HEK293T (cell line): Measurements from ENCODE around the gene PMS1.
"Not testable (repeated sequence)": the region's sequence is repeated elsewhere in the genome, so short reads cannot be mapped to it uniquely, and the experiment has no call there.

Source experiments
- CTCF ChIA-PET: fragments of 350-600 bp; formaldehyde crosslinking; extraction: SDS; loops from one replicate; lab custom pipeline; 2021; ENCODE audit warnings: antibody characterized with exemption, inconsistent platforms; lab: Yijun Ruan, JAX
- POLR2A ChIA-PET: fragments of 350-600 bp; formaldehyde crosslinking; extraction: SDS; loops from one replicate; lab custom pipeline; 2020; ENCODE audit warnings: antibody characterized with exemption, inconsistent platforms; lab: Yijun Ruan, JAX
- DNase-seq: peaks from one replicate; pipeline ENCODE4 v3.0.0; 2012; ENCODE audit warnings: mixed read lengths; ENCODE audit errors: extremely low spot score
- ARNT ChIP-seq: fragments of 450-650 bp; IDR thresholded peaks from 2 replicates; pipeline ENCODE4 v1.6.1; 2017; ENCODE audit warnings: mild to moderate bottlenecking
- BHLHE40 ChIP-seq: fragments of 450-650 bp; IDR thresholded peaks from 2 replicates; pipeline ENCODE4 v1.6.1; 2016; ENCODE audit warnings: mild to moderate bottlenecking, moderate library complexity, borderline replicate concordance
- CTBP1 ChIP-seq: fragments of 450-650 bp; IDR thresholded peaks from 2 replicates; pipeline ENCODE4 v1.6.1; 2016; ENCODE audit warnings: borderline replicate concordance
- ELF4 ChIP-seq: fragments of 450-650 bp; IDR thresholded peaks from 2 replicates; pipeline ENCODE4 v1.6.1; 2017; ENCODE audit warnings: antibody characterized with exemption
- FOXA1 ChIP-seq: fragments of 450-650 bp; IDR thresholded peaks from 2 replicates; pipeline ENCODE4 v1.6.1; 2016; ENCODE audit warnings: mild to moderate bottlenecking
- FOXK2 ChIP-seq: fragments of 450-650 bp; IDR thresholded peaks from 2 replicates; pipeline ENCODE4 v1.6.1; 2016; ENCODE audit warnings: mild to moderate bottlenecking
- FOXM1 ChIP-seq: fragments of 450-650 bp; IDR thresholded peaks from 2 replicates; pipeline ENCODE4 v1.6.1; 2017; ENCODE audit warnings: mild to moderate bottlenecking, borderline replicate concordance
- HDGF ChIP-seq: fragments of 450-650 bp; IDR thresholded peaks from 2 replicates; pipeline ENCODE4 v1.6.1; 2017; ENCODE audit warnings: antibody characterized with exemption, borderline replicate concordance
- L3MBTL2 ChIP-seq: fragments of 450-650 bp; conservative IDR thresholded peaks from 2 replicates; pipeline ENCODE4 v1.6.1; 2016; ENCODE audit warnings: mild to moderate bottlenecking
- LEF1 ChIP-seq: fragments of 450-650 bp; IDR thresholded peaks from 2 replicates; pipeline ENCODE4 v1.6.1; 2017; ENCODE audit warnings: mild to moderate bottlenecking, borderline replicate concordance
- NFRKB ChIP-seq: fragments of 450-650 bp; IDR thresholded peaks from 2 replicates; pipeline ENCODE4 v1.6.1; 2016; ENCODE audit warnings: mild to moderate bottlenecking, moderate library complexity
- PKNOX1 ChIP-seq: fragments of 450-650 bp; IDR thresholded peaks from 2 replicates; pipeline ENCODE4 v1.6.1; 2016
- SP1 ChIP-seq: fragments of 450-650 bp; IDR thresholded peaks from 2 replicates; pipeline ENCODE4 v1.6.1; 2017
- SUZ12 ChIP-seq: fragments of 450-650 bp; IDR thresholded peaks from 2 replicates; pipeline ENCODE4 v1.6.1; 2016; ENCODE audit warnings: mild to moderate bottlenecking
- TARDBP ChIP-seq: fragments of 450-650 bp; IDR thresholded peaks from 2 replicates; pipeline ENCODE4 v1.6.1; 2016
- ZNF384 ChIP-seq: fragments of 450-650 bp; IDR thresholded peaks from 2 replicates; pipeline ENCODE4 v1.6.1; 2016

Gene PMS1

GRCh38 chr2:189783927-189784867 is at the start of gene PMS1, which contains the start of gene ORMDL1:
Gene PMS1, plus strand, starts transcription at chr2:189784450. Its CDS starts 7,360 bp downstream, at chr2:189791810.
Gene ORMDL1, minus strand, starts transcription at chr2:189784339. Its CDS starts 1,744 bp downstream, at chr2:189782595.
- ChIA-PET CTCF (interaction anchor here (1.0 kb wide), 1 partner anchor 21 kb away, joined by 3 read pairs; the partner anchor contains the start of gene OSGEPL1), POLR2A (interaction anchor here (0.6 to 1.9 kb wide), 9 partner anchors 10 to 149 kb away, joined by 3 to 11 read pairs (median 4); partner anchors contain the start of gene OSGEPL1)
- DNase-seq: peak; percentile 94
- no peak for TF ChIP-seq FOXA1
- peak; percentile 99 for TF ChIP-seq PKNOX1
- no peak for TF ChIP-seq TARDBP
- TF ChIP-seq LEF1: no peak; the same call in 1 of the 2 replicates
- TF ChIP-seq NFRKB: no peak
- no peak for TF ChIP-seq ARNT
- TF ChIP-seq CTBP1: peak; percentile 57; the same call in 1 of the 2 replicates
- TF ChIP-seq SP1: no peak
- TF ChIP-seq L3MBTL2: peak; percentile 96
- no peak for TF ChIP-seq FOXM1
- peak; percentile 73 for TF ChIP-seq ELF4
- TF ChIP-seq FOXK2: no peak

GRCh38 chr2:189751080-189751658 is 33.1 kb upstream of the PMS1 start:
- ChIA-PET CTCF (interaction anchor here (0.8 to 1.4 kb wide), 3 partner anchors 11 to 65 kb away, joined by 3 to 5 read pairs (median 3); partner anchors contain the start of gene OSGEPL1), POLR2A (interaction anchor here (1.4 kb wide), 1 partner anchor 11 kb away, joined by 6 read pairs; the partner anchor contains the start of gene OSGEPL1)
- no peak for TF ChIP-seq ELF4
- TF ChIP-seq L3MBTL2: no peak
- TF ChIP-seq ZNF384: no peak
- TF ChIP-seq CTBP1: no peak
- TF ChIP-seq FOXM1: no peak
- TF ChIP-seq TARDBP: no peak
- no peak for TF ChIP-seq ARNT
- no peak for TF ChIP-seq SUZ12
- TF ChIP-seq PKNOX1: no peak
- TF ChIP-seq LEF1: no peak
- DNase-seq: peak; percentile 55

GRCh38 chr2:189756311-189756952 is 27.8 kb upstream of the PMS1 start:
- no peak for TF ChIP-seq ZNF384
- no peak for TF ChIP-seq ELF4
- no peak for TF ChIP-seq NFRKB
- TF ChIP-seq TARDBP: no peak
- CTCF ChIA-PET: no interaction called here
- DNase-seq: no peak
- POLR2A ChIA-PET: no interaction called here

GRCh38 chr2:189760154-189760553 is 24.1 kb upstream of the PMS1 start:
- CTCF ChIA-PET, DNase-seq: not testable (repeated sequence)
- POLR2A ChIA-PET: interaction anchor here (1.2 kb wide), 1 partner anchor 24 kb away, joined by 4 read pairs; the partner anchor contains the start of genes ORMDL1 and PMS1

GRCh38 chr2:189762229-189762550 is 22.1 kb upstream of the PMS1 start:
- CTCF ChIA-PET: interaction anchor here (0.7 to 1.2 kb wide), 6 partner anchors 10 to 67 kb away, joined by 3 to 7 read pairs (median 3); partner anchors contain the start of genes ORMDL1 and PMS1
- TF ChIP-seq NFRKB (no peak), SUZ12 (no peak), ZNF384 (no peak), BHLHE40 (no peak), LEF1 (no peak), ELF4 (no peak), FOXA1 (no peak), PKNOX1 (no peak), CTBP1 (no peak), FOXK2 (no peak), ARNT (no peak), L3MBTL2 (no peak), SP1 (no peak), FOXM1 (no peak), TARDBP (no peak), HDGF (no peak)
- POLR2A ChIA-PET: interaction anchor here (0.7 to 2.8 kb wide), 18 partner anchors 10 to 557 kb away, joined by 3 to 14 read pairs (median 4); partner anchors contain the start of genes ASNSD1, HIBCH, ORMDL1 and PMS1
- no peak for DNase-seq
